SU-DHL-6 (cell line): ENCODE results near the gene FITM1.

Experiments
- EZH2phosphoT487 ChIP-seq: fragments of 200-600 bp; sonication (generic), shearing (Covaris generic); conservative IDR thresholded peaks from 2 replicates; pipeline ENCODE4 v1.6.1; 2018; ENCODE audit warnings: mild to moderate bottlenecking, antibody characterized with exemption, low read length, moderate library complexity, mixed read lengths
- TF ChIP-seq, protein P1 (sequence below): fragments of 200-600 bp; sonication (generic); IDR thresholded peaks from one replicate; pipeline ENCODE4 v1.5.1; 2017; ENCODE audit warnings: antibody characterized with exemption, mild to moderate bottlenecking, low read length, moderate library complexity; ENCODE audit not compliant: insufficient read depth, poor library complexity, severe bottlenecking

GRCh38 chr14:24144451-24144850 lies 14.0 kb downstream of the FITM1 start:
- TF ChIP-seq, protein P1, sequence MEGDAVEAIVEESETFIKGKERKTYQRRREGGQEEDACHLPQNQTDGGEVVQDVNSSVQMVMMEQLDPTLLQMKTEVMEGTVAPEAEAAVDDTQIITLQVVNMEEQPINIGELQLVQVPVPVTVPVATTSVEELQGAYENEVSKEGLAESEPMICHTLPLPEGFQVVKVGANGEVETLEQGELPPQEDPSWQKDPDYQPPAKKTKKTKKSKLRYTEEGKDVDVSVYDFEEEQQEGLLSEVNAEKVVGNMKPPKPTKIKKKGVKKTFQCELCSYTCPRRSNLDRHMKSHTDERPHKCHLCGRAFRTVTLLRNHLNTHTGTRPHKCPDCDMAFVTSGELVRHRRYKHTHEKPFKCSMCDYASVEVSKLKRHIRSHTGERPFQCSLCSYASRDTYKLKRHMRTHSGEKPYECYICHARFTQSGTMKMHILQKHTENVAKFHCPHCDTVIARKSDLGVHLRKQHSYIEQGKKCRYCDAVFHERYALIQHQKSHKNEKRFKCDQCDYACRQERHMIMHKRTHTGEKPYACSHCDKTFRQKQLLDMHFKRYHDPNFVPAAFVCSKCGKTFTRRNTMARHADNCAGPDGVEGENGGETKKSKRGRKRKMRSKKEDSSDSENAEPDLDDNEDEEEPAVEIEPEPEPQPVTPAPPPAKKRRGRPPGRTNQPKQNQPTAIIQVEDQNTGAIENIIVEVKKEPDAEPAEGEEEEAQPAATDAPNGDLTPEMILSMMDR = no peak
- no peak for TF ChIP-seq EZH2phosphoT487
